ENCODE measurements around the gene URB1. TPM values are rescaled to one million over a fixed set of nuclear protein-coding genes. Genes with fewer than 3 reads are reported as not detected.
A peak's percentile ranks its signal among the peaks of the same experiment; 100 is the strongest.

The URB1 gene
- total RNA-seq, 1 donor = 21.7 TPM

GRCh38 chr21:32410916-32411315 lies 18.1 kb upstream of the URB1 start:
- Histone ChIP-seq H4K20me1 (ENCODE audit: insufficient read depth, low read length) (no peaks in the 10 kb centered on the region), H3K4me2 (ENCODE audit: insufficient read depth, low read length) (peak overlapping the region; percentile 93), H3K4me3 (ENCODE audit: insufficient read depth, low read length) (peak overlapping the region; percentile 85), H3K4me1 (ENCODE audit: insufficient read depth, low read length) (peaks cover 30% of the 10 kb centered on the region), H3K27me3 (ENCODE audit: insufficient read depth, low read length) (no peaks in the 10 kb centered on the region), H3K27ac (ENCODE audit: low read depth, low read length) (peak overlapping the region; percentile 93), H3K79me2 (ENCODE audit: insufficient read depth, low read length) (peaks cover 14% of the 10 kb centered on the region), H2AFZ (ENCODE audit: low read length) (no peak overlapping the region), H3K36me3 (ENCODE audit: insufficient read depth, low read length) (no peaks in the 10 kb centered on the region), H3K9me3 (ENCODE audit: low read depth, low read length) (no peaks in the 10 kb centered on the region)
- no peak for DNase-seq (ENCODE audit: insufficient read length, low spot score, missing footprints)
- no peak for TF ChIP-seq CTCF (IDR thresholded peaks at IDR 0.05; ENCODE audit: extremely low read depth, low read depth, low read length)

GRCh38 chr21:32410291-32410690 lies 17.5 kb upstream of the URB1 start:
- no peak for TF ChIP-seq CTCF (IDR thresholded peaks at IDR 0.05; ENCODE audit: extremely low read depth, low read depth, low read length)
- Histone ChIP-seq H3K9me3 (ENCODE audit: low read depth, low read length) (no peaks in the 10 kb centered on the region), H2AFZ (ENCODE audit: low read length) (no peak overlapping the region), H3K4me2 (ENCODE audit: insufficient read depth, low read length) (no peak overlapping the region), H4K20me1 (ENCODE audit: insufficient read depth, low read length) (no peaks in the 10 kb centered on the region), H3K4me3 (ENCODE audit: insufficient read depth, low read length) (no peak overlapping the region), H3K27me3 (ENCODE audit: insufficient read depth, low read length) (no peaks in the 10 kb centered on the region), H3K36me3 (ENCODE audit: insufficient read depth, low read length) (no peaks in the 10 kb centered on the region), H3K4me1 (ENCODE audit: insufficient read depth, low read length) (peaks cover 24% of the 10 kb centered on the region), H3K79me2 (ENCODE audit: insufficient read depth, low read length) (peaks cover 8% of the 10 kb centered on the region), H3K27ac (ENCODE audit: low read depth, low read length) (no peak overlapping the region)
- no peak for DNase-seq (ENCODE audit: insufficient read length, low spot score, missing footprints)

- no peak overlapping the region for H3K4me3 ChIP-seq (ENCODE audit: insufficient read depth, low read length)
- no peaks in the 10 kb centered on the region for H3K9me3 ChIP-seq (ENCODE audit: low read depth, low read length)
- no peak overlapping the region for H3K27ac ChIP-seq (ENCODE audit: low read depth, low read length)
- H3K79me2 ChIP-seq (ENCODE audit: insufficient read depth, low read length) = no peaks in the 10 kb centered on the region
- no peaks in the 10 kb centered on the region for H3K36me3 ChIP-seq (ENCODE audit: insufficient read depth, low read length)
- no peak for DNase-seq (ENCODE audit: insufficient read length, low spot score, missing footprints)
- H2AFZ ChIP-seq (ENCODE audit: low read length) = peak overlapping the region; percentile 62
- H3K27me3 ChIP-seq (ENCODE audit: insufficient read depth, low read length) = no peaks in the 10 kb centered on the region
- TF ChIP-seq CTCF (IDR thresholded peaks at IDR 0.05; ENCODE audit: extremely low read depth, low read depth, low read length) = no peak
- H3K4me2 ChIP-seq (ENCODE audit: insufficient read depth, low read length) = no peak overlapping the region
- no peaks in the 10 kb centered on the region for H4K20me1 ChIP-seq (ENCODE audit: insufficient read depth, low read length)
- H3K4me1 ChIP-seq (ENCODE audit: insufficient read depth, low read length) = no peaks in the 10 kb centered on the region
Observed at GRCh38 chr21:32406405-32406804, 13.6 kb upstream of the URB1 start.

GRCh38 chr21:32403201-32403777 lies 10.5 kb upstream of the URB1 start:
- H3K9me3 ChIP-seq (ENCODE audit: low read depth, low read length) = no peaks in the 10 kb centered on the region
- no peaks in the 10 kb centered on the region for H3K36me3 ChIP-seq (ENCODE audit: insufficient read depth, low read length)
- peak overlapping the region; percentile 61 for H2AFZ ChIP-seq (ENCODE audit: low read length)
- H3K79me2 ChIP-seq (ENCODE audit: insufficient read depth, low read length) = no peaks in the 10 kb centered on the region
- no peaks in the 10 kb centered on the region for H3K4me1 ChIP-seq (ENCODE audit: insufficient read depth, low read length)
- H3K27ac ChIP-seq (ENCODE audit: low read depth, low read length) = no peak overlapping the region
- peak; percentile 83 for TF ChIP-seq CTCF (IDR thresholded peaks at IDR 0.05; ENCODE audit: extremely low read depth, low read depth, low read length)
- H3K27me3 ChIP-seq (ENCODE audit: insufficient read depth, low read length) = peaks cover 18% of the 10 kb centered on the region
- H3K4me2 ChIP-seq (ENCODE audit: insufficient read depth, low read length) = peak overlapping the region; percentile 22
- H3K4me3 ChIP-seq (ENCODE audit: insufficient read depth, low read length) = no peak overlapping the region
- H4K20me1 ChIP-seq (ENCODE audit: insufficient read depth, low read length) = no peaks in the 10 kb centered on the region
- DNase-seq (ENCODE audit: insufficient read length, low spot score, missing footprints) = peak; percentile 91
